A549 (cell line): Measurements from ENCODE around the gene PRIMPOL.

Experiments used
- CEBPB ChIP-seq, 2 experiments: fragments of >200 bp in 1 of 2; sonication (Bioruptor Twin) in 1 of 2; formaldehyde crosslinking in 1 of 2; IDR thresholded peaks; 2 replicates each; pipeline ENCODE4 v1.6.1; 2012 to 2016
- CTCF ChIP-seq: fragments of >200 bp; sonication (Bioruptor Twin); formaldehyde crosslinking; IDR thresholded peaks from 3 replicates; pipeline ENCODE4 v1.5.1; 2016
- KDM1A ChIP-seq: fragments of 200-600 bp; sonication (generic); IDR thresholded peaks from 2 replicates; pipeline ENCODE4 v1.6.1; 2016; ENCODE audit warnings: low read depth, mild to moderate bottlenecking
- PHF8 ChIP-seq: fragments of 200-600 bp; sonication (generic); IDR thresholded peaks from 2 replicates; pipeline ENCODE4 v1.6.1; 2016; ENCODE audit warnings: low read depth, mild to moderate bottlenecking, antibody characterized with exemption, moderate library complexity, borderline replicate concordance
- POLR2A ChIP-seq: IDR thresholded peaks from 2 replicates; pipeline ENCODE4 v1.6.1; 2012; ENCODE audit warnings: mild to moderate bottlenecking, low read length
- SMC3 ChIP-seq: fragments of >200 bp; sonication (Bioruptor Twin); formaldehyde crosslinking; IDR thresholded peaks from 3 replicates; pipeline ENCODE4 v1.6.1; 2018; ENCODE audit warnings: inconsistent platforms

GRCh38 chr4:184675821-184676492 lies 26.4 kb downstream of the PRIMPOL start:
- TF ChIP-seq SMC3 (no peak), POLR2A (no peak), CTCF (no peak), CEBPB (IDR thresholded peaks at IDR 0.05) (no peak), KDM1A (no peak), PHF8 (no peak)
